ENCODE data around the gene GDF2. TPM values are rescaled to one million over a fixed set of nuclear protein-coding genes. Genes with fewer than 3 reads are reported as not detected.

GDF2 gene
- polyA plus RNA-seq, 1 donor: not detected

DNA sequence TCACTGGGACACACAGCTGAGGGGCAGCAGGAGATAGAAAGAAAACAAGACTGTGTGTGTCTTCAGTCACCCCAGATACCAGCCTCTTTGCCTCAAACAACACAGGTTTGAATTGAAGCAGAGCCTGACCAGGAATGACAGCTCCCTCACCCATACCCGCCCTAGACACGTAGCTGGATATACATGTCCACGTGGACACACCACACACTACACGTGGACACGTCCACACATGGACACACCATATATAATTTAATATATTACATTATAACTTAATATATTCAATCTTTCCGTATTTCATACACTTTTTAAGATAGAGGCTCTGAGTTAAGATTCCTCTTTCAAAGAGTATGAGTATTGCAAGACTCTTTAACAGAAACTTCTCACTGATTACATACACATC, 11.3 kb downstream of the GDF2 start:
- DNase-seq: no peak

DNA sequence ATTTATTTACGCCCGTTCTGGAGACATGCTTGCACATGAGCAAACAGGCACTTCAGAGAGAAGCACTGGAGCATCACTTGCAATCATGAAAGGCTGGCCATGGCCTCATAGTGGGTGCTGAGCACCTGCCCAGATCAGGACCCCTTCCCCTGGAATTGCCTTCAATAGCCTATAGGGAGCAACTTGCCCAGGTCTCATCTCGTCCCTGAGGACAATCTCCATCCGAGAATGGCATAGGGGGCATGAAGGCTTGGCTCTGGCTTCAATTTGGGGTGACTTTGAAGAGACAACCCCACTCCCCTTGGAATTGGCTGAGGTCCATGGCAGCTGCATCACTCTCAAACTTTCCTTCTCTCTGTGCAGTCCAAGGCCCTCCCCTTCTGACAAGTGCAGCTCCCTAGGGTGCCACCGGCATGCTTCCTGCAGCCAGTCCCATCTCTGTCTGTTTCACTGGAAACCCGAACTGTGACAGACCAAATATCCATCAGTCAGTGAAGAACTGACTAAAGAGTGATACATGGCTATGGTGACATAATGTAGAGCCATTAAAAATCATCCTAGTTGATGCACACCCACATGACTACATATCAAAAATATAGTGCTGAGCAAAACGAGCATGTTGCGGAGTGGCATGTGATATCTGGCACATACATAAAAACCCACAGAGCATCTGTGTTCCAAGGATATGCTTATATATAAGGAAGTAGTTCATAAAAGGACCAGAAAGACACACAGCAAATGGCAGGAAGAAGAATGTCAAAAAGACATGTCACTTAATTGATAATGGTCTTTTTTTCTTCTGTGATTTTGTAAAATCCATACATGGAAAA, 12.4 kb downstream of the GDF2 start:
- no peak for DNase-seq

DNA sequence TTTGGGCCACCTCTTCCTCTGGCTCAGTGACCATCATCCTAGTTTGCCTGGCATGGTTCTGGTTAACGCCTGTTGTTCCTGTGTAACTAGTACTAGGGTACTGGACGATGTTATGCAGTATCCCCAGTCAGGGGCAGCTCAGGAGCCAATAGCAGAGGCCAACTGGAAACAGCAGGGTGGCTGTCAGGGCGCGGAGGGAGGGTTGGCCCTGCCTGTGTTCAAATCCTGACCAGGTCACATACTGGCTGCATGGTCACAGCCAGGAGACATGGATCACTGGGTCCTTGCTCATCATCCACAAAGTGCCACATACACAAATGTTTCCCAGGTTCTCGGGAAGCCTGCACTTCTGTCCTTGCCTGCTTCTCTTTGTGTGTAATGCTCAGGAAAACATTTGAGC, 13.7 kb downstream of the GDF2 start:
- DNase-seq: no peak

DNA sequence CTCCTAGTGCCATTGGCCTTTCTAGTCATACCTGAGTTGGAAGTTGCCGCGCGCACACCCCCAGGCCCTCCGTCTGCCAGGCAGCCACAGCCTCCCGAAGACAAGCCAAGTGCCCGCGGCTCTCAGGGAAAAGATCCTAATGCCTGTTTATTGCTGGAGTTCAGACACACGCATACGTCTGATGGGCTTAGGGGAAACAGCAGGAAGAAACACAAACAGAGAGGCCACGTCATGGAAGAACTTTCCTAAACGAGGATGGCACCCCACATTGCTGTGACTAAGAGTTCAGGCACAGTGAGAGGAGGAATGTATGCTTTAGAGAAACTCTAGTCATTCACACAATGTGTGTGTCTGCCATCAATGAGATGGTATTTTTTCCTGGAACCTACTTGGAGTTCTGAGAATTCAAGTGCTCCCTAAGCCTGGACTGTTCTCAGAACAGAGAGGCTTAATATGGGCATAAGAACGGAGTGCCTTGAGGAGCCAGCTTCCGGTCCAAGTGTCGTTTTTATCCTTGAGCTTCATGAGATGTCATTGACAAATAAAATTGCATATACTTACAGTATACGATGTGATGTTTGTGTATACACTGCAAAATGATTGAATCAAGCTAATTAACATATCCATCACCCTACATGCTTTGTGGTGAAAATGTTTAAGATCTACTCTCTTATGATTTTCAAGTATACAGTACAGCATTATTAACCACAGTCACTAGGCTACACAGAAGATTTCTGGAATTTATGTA, 14.3 kb downstream of the GDF2 start:
- DNase-seq: no peak

DNA sequence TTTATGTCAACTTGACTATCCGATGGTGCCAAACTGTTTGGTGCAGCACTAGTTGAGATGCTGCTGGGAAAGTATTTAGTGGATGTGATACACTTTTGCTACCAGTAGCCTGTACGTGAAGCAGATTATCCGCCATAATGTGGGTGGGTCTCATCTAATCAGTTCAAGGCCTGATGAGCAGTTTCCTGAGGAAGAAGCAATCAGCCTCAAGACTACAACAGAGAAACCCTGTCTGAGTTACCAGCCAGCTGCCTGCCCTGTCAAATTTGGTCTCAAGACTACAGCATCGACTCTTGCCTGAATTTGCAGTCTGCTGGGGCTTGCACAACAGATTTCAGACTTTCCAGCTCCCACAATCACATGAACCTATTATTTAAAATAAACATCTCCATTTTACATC, 15.1 kb downstream of the GDF2 start:
- no peak for DNase-seq

DNA sequence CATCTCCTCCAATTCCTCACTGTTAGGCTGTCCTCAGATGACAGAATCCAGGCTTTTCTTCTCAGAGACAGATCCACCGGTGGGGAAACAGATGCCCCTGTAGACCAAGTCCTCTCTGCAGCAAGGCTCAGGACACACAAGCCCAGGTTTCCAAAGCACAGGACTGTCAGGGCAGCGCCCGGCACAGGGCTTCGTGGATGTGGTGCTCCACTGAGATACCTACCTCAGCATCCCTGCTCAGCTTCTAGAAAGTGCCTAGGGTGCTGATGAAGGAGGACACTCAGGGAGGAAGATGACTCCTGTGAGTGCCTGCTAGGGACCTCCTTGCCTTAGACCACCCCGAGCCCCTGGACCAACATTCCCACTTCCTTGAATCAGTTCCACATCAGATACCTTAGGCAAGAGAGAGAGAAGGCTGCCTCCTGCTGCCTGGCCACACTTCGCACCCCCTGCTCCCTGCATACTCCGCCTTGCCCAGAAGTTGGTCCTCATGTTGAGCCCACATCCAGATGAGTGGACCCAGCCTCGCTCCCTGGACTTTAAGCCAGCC, 17.0 kb downstream of the GDF2 start:
- no peak for DNase-seq

DNA sequence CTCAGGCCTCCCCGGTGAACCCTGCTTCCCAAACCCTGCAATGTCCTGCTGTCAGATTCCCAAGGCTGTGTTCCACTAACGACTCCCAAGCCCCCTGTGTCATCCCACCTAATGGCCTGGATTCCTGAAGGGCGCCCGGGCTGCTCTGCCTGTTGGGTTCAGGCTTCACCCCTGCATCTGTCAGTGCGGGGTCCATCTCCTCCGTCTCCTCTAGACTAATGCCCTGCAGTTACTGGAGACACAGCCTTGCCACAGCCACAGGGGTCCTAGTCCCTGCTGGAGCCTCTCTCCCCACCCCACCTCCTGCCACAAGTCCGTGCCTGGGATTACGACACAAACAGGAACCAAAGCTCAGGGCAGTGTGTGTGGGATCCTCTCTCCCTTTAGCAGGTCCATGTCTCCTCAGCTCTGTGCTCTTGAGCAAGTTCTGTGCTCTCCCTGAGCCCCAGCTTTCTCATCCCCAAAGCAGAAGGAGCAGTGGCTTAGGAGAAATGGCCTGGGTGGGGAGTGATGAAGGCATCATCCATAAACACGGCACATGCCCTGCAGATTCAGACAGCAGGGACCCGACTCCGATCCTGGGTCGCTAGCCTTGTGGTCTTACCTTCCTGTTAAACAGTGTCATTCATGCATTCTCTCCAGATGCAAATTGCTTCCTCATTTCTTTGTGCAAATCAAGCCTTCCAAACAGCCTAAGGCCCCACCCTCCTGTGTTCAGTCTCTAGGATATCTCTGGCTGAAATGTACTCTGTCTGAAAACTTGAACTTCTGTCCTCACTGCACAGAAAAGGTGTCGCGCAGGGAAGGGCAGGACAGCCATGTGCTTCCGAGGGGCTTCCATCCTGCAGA, 17.7 kb downstream of the GDF2 start:
- no peak for DNase-seq

DNA sequence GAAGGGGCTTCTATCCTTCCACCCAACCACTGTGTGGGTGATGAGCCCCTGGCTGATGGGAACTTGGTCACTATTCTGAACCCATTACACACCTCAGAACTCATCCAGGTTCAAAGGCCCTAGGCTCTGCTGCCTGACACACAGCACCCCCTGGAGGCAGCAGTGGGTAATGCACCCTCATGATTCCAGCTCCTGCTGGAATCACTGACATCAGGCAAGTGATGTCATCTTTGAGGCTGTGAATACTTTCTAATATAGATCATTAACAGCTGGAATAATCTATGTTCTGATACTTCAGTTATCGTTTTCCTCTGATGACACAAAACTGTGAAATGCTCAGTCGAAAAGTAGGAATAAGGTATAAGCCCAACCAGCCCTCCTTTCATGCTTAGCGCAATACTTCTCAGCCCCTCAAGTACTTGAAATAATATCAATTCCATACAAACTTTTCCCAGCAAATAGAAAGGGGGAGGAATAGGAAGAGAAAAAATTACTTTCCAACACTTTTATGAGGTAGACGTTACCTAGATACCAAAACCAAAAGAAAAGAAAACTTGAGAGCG, 18.4 kb downstream of the GDF2 start:
- DNase-seq: peak; percentile 36

DNA sequence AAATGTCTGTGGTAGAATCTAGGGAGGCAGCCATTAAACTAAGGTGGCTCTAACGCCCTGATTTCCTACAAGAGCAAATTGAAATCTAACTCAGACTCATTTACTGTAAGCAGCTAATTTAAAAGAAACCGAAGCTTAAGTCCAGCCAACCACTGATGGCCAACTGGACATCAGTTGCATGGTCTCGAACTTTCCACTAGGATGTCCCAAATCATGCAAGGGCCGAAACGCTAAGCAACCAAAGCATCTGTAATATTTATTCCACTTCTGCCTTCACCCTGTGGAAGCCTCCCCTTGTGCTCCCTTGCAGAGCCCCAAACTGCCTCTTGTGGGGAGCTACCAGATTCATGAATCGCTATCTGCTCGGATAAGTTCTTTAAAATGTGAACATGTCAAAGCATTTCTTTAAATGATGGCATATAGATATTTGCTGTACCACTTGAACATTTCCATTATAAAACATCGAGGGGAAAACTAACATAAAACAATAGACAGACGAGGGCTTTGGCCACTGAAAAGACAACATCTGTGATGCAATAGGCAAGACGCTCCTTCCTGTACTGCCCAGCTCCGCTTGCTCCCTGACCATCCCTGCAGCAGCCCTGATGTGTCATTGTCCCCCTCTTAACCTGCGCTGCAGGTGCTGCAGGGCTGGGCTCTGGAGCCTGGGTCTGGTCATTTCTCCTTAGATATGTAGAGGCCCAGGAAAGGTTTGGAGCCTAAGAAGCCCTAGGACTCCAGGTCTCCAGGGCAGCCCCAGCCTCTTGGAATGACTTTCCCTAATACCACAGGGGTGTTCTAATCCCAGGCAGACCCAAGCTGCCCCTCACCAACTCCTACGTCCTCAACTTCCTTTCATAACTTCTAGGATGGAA, 23.0 kb downstream of the GDF2 start:
- no peak for DNase-seq

DNA sequence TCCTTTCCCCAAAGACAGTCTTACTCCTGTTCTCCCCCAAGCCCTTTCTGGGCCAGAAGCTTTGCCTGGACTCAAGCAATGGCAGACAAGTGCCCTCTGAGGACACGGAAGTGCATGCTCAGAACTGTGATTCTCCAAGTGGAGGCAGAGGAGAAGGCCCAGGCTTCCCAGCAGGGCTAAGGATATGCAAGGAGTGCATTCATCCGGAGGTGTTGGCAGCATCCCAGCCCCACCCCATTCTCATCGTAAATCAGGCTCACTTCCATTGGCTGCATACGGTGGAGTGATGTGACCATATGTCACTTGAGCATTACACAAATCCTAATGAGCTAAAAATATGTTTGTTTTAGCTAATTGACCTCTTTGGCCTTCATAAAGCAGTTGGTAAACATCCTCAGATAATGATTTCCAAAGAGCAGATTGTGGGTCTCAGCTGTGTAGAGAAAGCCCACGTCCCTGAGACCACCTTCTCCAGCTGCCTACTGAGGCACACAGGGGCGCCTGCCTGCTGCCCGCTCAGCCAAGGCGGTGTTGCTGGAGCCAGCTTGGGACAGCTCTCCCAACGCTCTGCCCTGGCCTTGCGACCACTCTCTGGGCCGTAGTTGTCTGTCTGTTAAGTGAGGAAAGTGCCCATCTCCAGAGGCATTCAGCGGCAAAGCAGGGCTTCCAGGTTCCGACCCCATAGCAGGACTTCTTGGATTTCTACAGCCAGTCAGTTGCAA, 24.5 kb downstream of the GDF2 start:
- DNase-seq: no peak

DNA sequence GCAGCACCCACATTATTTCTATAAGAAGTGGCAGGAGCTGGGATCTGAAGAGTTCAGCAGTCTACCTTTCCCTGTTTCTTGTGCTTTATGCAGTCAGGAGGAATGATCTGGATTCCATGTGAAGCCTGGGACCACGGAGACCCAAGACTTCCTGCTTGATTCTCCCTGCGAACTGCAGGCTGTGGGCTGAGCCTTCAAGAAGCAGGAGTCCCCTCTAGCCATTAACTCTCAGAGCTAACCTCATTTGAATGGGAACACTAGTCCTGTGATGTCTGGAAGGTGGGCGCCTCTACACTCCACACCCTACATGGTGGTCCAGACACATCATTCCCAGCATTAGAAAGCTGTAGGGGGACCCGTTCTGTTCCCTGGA, 25.0 kb downstream of the GDF2 start:
- no peak for DNase-seq

DNA sequence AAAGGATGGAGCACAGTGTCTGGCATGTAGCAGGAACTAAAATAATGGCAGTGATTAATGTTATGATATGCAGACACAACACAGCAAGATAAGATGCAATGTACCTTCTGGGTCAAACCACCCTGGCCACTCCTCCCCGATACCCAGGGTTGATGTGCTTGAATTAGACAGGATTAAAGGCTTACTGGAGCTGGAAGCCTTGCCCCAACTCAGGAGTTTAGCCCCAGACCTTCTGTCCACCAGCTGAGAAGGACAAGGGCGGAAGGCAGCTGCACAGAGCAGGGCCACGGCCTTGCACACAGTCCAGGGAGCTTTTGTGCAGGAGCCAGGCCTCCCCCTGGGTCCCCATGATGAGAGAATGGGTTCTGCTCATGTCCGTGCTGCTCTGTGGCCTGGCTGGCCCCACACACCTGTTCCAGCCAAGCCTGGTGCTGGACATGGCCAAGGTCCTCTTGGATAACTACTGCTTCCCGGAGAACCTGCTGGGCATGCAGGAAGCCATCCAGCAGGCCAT, 25.9 kb downstream of the GDF2 start, which contains the start of gene RBP3:
RBP3 (plus strand) TSS at position 226 of the 514 bp plus-strand sequence; CDS start at position 348, 122 bp downstream.
- DNase-seq: no peak

DNA sequence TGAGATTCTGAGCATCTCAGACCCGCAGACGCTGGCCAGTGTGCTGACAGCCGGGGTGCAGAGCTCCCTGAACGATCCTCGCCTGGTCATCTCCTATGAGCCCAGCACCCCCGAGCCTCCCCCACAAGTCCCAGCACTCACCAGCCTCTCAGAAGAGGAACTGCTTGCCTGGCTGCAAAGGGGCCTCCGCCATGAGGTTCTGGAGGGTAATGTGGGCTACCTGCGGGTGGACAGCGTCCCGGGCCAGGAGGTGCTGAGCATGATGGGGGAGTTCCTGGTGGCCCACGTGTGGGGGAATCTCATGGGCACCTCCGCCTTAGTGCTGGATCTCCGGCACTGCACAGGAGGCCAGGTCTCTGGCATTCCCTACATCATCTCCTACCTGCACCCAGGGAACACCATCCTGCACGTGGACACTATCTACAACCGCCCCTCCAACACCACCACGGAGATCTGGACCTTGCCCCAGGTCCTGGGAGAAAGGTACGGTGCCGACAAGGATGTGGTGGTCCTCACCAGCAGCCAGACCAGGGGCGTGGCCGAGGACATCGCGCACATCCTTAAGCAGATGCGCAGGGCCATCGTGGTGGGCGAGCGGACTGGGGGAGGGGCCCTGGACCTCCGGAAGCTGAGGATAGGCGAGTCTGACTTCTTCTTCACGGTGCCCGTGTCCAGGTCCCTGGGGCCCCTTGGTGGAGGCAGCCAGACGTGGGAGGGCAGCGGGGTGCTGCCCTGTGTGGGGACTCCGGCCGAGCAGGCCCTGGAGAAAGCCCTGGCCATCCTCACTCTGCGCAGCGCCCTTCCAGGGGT, 26.6 kb downstream of the GDF2 start:
- no peak for DNase-seq

DNA sequence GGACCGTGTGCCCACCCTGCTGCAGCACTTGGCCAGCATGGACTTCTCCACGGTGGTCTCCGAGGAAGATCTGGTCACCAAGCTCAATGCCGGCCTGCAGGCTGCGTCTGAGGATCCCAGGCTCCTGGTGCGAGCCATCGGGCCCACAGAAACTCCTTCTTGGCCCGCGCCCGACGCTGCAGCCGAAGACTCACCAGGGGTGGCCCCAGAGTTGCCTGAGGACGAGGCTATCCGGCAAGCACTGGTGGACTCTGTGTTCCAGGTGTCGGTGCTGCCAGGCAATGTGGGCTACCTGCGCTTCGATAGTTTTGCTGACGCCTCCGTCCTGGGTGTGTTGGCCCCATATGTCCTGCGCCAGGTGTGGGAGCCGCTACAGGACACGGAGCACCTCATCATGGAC, 27.3 kb downstream of the GDF2 start:
- DNase-seq: no peak

DNA sequence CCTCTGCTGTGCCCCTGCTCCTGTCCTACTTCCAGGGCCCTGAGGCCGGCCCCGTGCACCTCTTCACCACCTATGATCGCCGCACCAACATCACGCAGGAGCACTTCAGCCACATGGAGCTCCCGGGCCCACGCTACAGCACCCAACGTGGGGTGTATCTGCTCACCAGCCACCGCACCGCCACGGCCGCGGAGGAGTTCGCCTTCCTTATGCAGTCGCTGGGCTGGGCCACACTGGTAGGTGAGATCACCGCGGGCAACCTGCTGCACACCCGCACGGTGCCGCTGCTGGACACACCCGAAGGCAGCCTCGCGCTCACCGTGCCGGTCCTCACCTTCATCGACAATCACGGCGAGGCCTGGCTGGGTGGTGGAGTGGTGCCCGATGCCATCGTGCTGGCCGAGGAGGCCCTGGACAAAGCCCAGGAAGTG, 27.7 kb downstream of the GDF2 start:
- no peak for DNase-seq

DNA sequence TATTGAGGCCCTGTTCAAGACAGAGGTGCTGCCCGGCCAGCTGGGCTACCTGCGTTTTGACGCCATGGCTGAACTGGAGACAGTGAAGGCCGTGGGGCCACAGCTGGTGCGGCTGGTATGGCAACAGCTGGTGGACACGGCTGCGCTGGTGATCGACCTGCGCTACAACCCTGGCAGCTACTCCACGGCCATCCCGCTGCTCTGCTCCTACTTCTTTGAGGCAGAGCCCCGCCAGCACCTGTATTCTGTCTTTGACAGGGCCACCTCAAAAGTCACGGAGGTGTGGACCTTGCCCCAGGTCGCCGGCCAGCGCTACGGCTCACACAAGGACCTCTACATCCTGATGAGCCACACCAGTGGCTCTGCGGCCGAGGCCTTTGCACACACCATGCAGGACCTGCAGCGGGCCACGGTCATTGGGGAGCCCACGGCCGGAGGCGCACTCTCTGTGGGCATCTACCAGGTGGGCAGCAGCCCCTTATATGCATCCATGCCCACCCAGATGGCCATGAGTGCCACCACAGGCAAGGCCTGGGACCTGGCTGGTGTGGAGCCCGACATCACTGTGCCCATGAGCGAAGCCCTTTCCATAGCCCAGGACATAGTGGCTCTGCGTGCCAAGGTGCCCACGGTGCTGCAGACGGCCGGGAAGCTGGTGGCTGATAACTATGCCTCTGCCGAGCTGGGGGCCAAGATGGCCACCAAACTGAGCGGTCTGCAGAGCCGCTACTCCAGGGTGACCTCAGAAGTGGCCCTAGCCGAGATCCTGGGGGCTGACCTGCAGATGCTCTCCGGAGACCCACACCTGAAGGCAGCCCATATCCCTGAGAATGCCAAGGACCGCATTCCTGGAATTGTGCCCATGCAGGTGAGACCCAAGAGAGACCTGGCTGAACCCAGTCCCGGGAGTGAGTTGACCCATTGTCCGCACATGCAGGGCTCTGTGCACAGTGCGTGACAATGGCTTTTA, 28.7 kb downstream of the GDF2 start:
- DNase-seq: no peak

DNA sequence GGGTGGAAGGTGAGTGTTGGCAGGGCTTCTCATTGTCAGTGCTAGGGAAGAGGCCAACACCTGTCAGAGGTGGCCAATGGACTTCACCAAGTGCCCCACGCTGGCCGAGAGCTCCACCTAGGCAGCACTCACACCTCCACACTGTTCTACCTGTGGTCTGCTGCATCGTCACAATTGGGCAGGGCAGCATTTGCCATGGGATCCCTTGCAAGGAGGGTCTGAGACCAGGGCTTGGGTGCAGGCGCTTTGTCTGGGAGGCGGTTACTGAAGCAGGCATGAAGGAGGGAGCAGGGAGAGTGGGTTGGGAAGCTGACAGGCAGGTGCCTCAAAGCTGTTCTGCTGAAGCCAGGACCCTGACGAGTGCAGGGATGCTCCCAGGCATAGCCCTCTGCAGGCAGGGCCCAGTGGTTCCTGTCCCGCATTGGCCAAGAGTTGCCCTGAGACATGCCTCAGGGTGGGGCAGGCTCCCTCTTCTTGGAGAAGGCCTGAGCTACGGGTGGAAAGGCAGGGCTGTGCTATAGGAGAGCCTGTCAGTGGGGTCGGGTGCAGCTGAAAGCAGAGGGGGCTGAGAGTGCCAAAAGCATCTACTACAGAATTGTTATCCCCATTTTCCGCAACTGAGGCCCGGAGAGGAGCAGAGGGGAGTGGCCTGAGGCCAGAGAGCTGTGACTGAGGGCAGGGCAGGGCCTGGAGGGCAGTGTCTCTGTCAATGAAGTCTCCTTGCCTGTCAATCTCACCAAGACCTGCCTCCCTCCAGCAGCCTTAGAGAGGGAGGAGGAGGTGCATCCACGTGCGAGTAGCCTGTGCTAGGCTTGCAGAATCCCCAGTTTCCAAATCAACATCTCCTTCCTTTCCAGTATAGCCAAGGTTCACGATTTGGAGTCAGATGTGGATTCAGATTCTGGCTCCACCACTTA, 29.9 kb downstream of the GDF2 start:
- no peak for DNase-seq
